H1 (cell line): Measurements from ENCODE around the gene DTNB. TPM values are rescaled to one million over a fixed set of nuclear protein-coding genes. Genes with fewer than 3 reads are reported as not detected.

ENCODE experiments used
- CTCF ChIP-seq, 3 experiments: IDR thresholded peaks; 1 replicate in 2 of 3; 2 replicates in 1 of 3; pipeline versions ENCODE4 v1.5.1 to v1.6.1; 2011; ENCODE audit warnings: low read length in 3 of 3, mild to moderate bottlenecking in 3 of 3, inconsistent platforms in 2 of 3, low read depth in 1 of 3, moderate library complexity in 1 of 3; ENCODE audit not compliant: insufficient read depth in 1 of 3; ENCODE audit errors: control extremely low read depth in 1 of 3
- EGR1 ChIP-seq: IDR thresholded peaks from 2 replicates; pipeline ENCODE4 v1.6.1; 2011; ENCODE audit warnings: low read depth, low read length, borderline replicate concordance
- HDAC6 ChIP-seq: IDR thresholded peaks from one replicate; pipeline ENCODE4 v1.7.1; 2012; ENCODE audit warnings: low read depth, mild to moderate bottlenecking, inconsistent platforms, low read length, moderate library complexity
- RXRA ChIP-seq: IDR thresholded peaks from 2 replicates; pipeline ENCODE4 v1.6.1; 2011; ENCODE audit warnings: low read depth, mild to moderate bottlenecking, low read length, moderate library complexity; ENCODE audit not compliant: insufficient read depth
- SAP30 ChIP-seq: fragments of 300-600 bp; sonication (generic); IDR thresholded peaks from 2 replicates; pipeline ENCODE4 v1.7.1; 2012; ENCODE audit warnings: low read length, moderate library complexity, mild to moderate bottlenecking, inconsistent platforms; ENCODE audit not compliant: insufficient read depth, insufficient replicate concordance
- TAF7 ChIP-seq: optimal IDR thresholded peaks from 2 replicates; pipeline ENCODE3; 2011; ENCODE audit warnings: low read depth, mild to moderate bottlenecking, inconsistent platforms, low read length, moderate library complexity, borderline replicate concordance
- polyA plus RNA-seq, 7 experiments: library from polyadenylated mRNA; depleted of rRNA in 3 of 7; stranded (reverse) in 5 of 7; unstranded in 2 of 7; fragments of >200 nt in 5 of 7; fragments of 200-250 nt in 2 of 7; gene quantifications; 1 replicate in 5 of 7; 2 replicates in 1 of 7; 4 replicates in 1 of 7; pipeline versions ENCODE4 v1.2.1 to v1.2.3, GENCODE V29; 2011 to 2013; ENCODE audit warnings: missing spikeins in 2 of 7, mixed read lengths in 2 of 7
- total RNA-seq: library from RNA; stranded (reverse); fragmentation: NEBNext Ultra II Directional; extraction: Animal tissue kit (Norgen Biotek cat#: 25700); gene quantifications from 2 replicates; pipeline ENCODE4 v1.2.1, GENCODE V29; 2021
- TF ChIP-seq, protein P1 (sequence below): IDR thresholded peaks from 2 replicates; pipeline ENCODE4 v1.6.1; 2011; ENCODE audit warnings: low read length, improper control_type of control experiment

Gene DTNB
- total and polyA plus RNA-seq, 2 of the 8 experiments (the other 6 are each of a cell fraction or from before 2014, with no cell fraction given): 39.6 to 49.5 TPM

- TF ChIP-seq CTCF (IDR thresholded peaks at IDR 0.05; ENCODE audit: control extremely low read depth in 1 of 3, insufficient read depth in 1 of 3, low read depth in 1 of 3, low read length in 3 of 3) (no peak), TAF7 (no peak), HDAC6 (no peak), SAP30 (no peak), RXRA (no peak), EGR1 (no peak)
- TF ChIP-seq, protein P1, sequence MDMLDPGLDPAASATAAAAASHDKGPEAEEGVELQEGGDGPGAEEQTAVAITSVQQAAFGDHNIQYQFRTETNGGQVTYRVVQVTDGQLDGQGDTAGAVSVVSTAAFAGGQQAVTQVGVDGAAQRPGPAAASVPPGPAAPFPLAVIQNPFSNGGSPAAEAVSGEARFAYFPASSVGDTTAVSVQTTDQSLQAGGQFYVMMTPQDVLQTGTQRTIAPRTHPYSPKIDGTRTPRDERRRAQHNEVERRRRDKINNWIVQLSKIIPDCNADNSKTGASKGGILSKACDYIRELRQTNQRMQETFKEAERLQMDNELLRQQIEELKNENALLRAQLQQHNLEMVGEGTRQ: no peak
Measured at GRCh38 chr2:25677877-25678276, 4.5 kb upstream of the DTNB start (continued).
